ENCODE results near the gene PLEKHS1.
"Not testable (repeated sequence)": the region's sequence is repeated elsewhere in the genome, so short reads cannot be mapped to it uniquely, and the experiment has no call there.

PLEKHS1 gene

GRCh38 chr10:113820507-113820906 is 69.0 kb downstream of the PLEKHS1 start:
- no peak for TF ChIP-seq CTCF (conservative IDR thresholded peaks at IDR 0.05; ENCODE audit: low read depth)
- ChIA-PET CTCF (no interaction called here), POLR2A (ENCODE audit: low non-redundant PET) (no interaction called here)
- H3K27ac ChIP-seq = no peak overlapping the region
- DNase-seq (ENCODE audit: low spot score) = no peak

GRCh38 chr10:113821306-113821705 is 69.8 kb downstream of the PLEKHS1 start:
- DNase-seq (ENCODE audit: low spot score); CTCF ChIA-PET; H3K27ac ChIP-seq; POLR2A ChIA-PET (ENCODE audit: low non-redundant PET): not testable (repeated sequence)

- ChIA-PET CTCF (interaction anchor here (1.7 kb wide), 1 partner anchor 16 kb away, joined by 3 read pairs; no protein-coding TSS in a partner anchor), POLR2A (ENCODE audit: low non-redundant PET) (no interaction called here)
- no peak for DNase-seq (ENCODE audit: low spot score)
- no peak overlapping the region for H3K27ac ChIP-seq
- TF ChIP-seq CTCF (conservative IDR thresholded peaks at IDR 0.05; ENCODE audit: low read depth) = no peak
Observed at GRCh38 chr10:113822174-113822573, 70.7 kb downstream of the PLEKHS1 start.

GRCh38 chr10:113823389-113823788 is 71.9 kb downstream of the PLEKHS1 start:
- no peak for DNase-seq (ENCODE audit: low spot score)
- POLR2A ChIA-PET (ENCODE audit: low non-redundant PET) = no interaction called here
- H3K27ac ChIP-seq = no peak overlapping the region
- CTCF ChIA-PET = interaction anchor here (1.7 kb wide), 1 partner anchor 17 kb away, joined by 3 read pairs; no protein-coding TSS in a partner anchor
- TF ChIP-seq CTCF (conservative IDR thresholded peaks at IDR 0.05; ENCODE audit: low read depth) = no peak

GRCh38 chr10:113825791-113826190 is 74.3 kb downstream of the PLEKHS1 start:
- no peak for TF ChIP-seq CTCF (conservative IDR thresholded peaks at IDR 0.05; ENCODE audit: low read depth)
- DNase-seq (ENCODE audit: low spot score) = no peak
- ChIA-PET POLR2A (ENCODE audit: low non-redundant PET) (interaction anchor here (0.7 kb wide), 1 partner anchor 314 kb away, joined by 3 read pairs; no protein-coding TSS in a partner anchor), CTCF (no interaction called here)
- H3K27ac ChIP-seq = no peak overlapping the region

GRCh38 chr10:113828567-113828966 is 77.1 kb downstream of the PLEKHS1 start:
- CTCF ChIA-PET = interaction anchor here (0.6 kb wide), 1 partner anchor 269 kb away, joined by 3 read pairs; no protein-coding TSS in a partner anchor
- DNase-seq (ENCODE audit: low spot score); POLR2A ChIA-PET (ENCODE audit: low non-redundant PET); H3K27ac ChIP-seq: not testable (repeated sequence)

Measured in RWPE1 (cell line).